Keratinocyte (primary cell): ENCODE results near the gene SEC16B. TPM values are rescaled to one million over a fixed set of nuclear protein-coding genes. Genes with fewer than 3 reads are reported as not detected.

Experiments
- DNase-seq: peaks from one replicate; pipeline ENCODE4 v3.0.0-alpha.2; 2011; ENCODE audit warnings: low read depth, missing footprints, low spot score
- FAIRE-seq: peaks from 2 replicates; lab custom pipeline; 2011; peaks lifted over from hg19 to GRCh38; lab: Jason Lieb, UNC
- H2AFZ ChIP-seq: 2 replicates; pipeline ENCODE4 v1.6.0; 2012; ENCODE audit warnings: low read length, control low read depth, inconsistent platforms; ENCODE audit not compliant: control insufficient read depth
- H3K27ac ChIP-seq: 2 replicates; pipeline ENCODE4 v1.5.1; 2011; ENCODE audit warnings: low read length; ENCODE audit not compliant: control insufficient read depth, insufficient read depth
- H3K27me3 ChIP-seq: 3 replicates; pipeline ENCODE4 v1.6.0; 2011; ENCODE audit warnings: low read length; ENCODE audit not compliant: control insufficient read depth, insufficient read depth; ENCODE audit errors: extremely low read depth
- H3K36me3 ChIP-seq, 2 experiments: 2 replicates in 1 of 2; 3 replicates in 1 of 2; pipeline ENCODE4 v1.5.1; 2011; ENCODE audit warnings: low read length in 2 of 2, mild to moderate bottlenecking in 1 of 2; ENCODE audit not compliant: control insufficient read depth in 2 of 2, insufficient read depth in 2 of 2; ENCODE audit errors: extremely low read depth in 1 of 2
- H3K4me1 ChIP-seq: 3 replicates; pipeline ENCODE4 v1.5.1; 2011; ENCODE audit warnings: low read length; ENCODE audit not compliant: control insufficient read depth, insufficient read depth; ENCODE audit errors: extremely low read depth
- H3K4me2 ChIP-seq: 3 replicates; pipeline ENCODE4 v1.6.0; 2011; ENCODE audit warnings: low read depth, low read length; ENCODE audit not compliant: control insufficient read depth, insufficient read depth; ENCODE audit errors: extremely low read depth
- H3K4me3 ChIP-seq, 3 experiments: fragments of 200-600 bp in 1 of 3; sonication (generic) in 1 of 3; 2 replicates in 2 of 3; 3 replicates in 1 of 3; pipeline ENCODE4 v1.5.1; 2011 to 2016; ENCODE audit warnings: low read length in 3 of 3, mild to moderate bottlenecking in 3 of 3, control low read depth in 2 of 3, inconsistent platforms in 1 of 3, low read depth in 1 of 3, mixed read lengths in 1 of 3, mixed run types in 1 of 3, moderate library complexity in 1 of 3; ENCODE audit not compliant: control insufficient read depth in 2 of 3, insufficient read depth in 2 of 3; ENCODE audit errors: extremely low read depth in 1 of 3
- H3K79me2 ChIP-seq: 2 replicates; pipeline ENCODE4 v1.6.0; 2012; ENCODE audit warnings: low read length; ENCODE audit not compliant: control insufficient read depth, insufficient read depth
- H3K9ac ChIP-seq: 3 replicates; pipeline ENCODE4 v1.6.0; 2011; ENCODE audit warnings: low read length; ENCODE audit not compliant: control insufficient read depth, insufficient read depth; ENCODE audit errors: extremely low read depth
- H3K9me1 ChIP-seq: 3 replicates; pipeline ENCODE4 v1.6.0; 2011; ENCODE audit warnings: low read length; ENCODE audit not compliant: control insufficient read depth, insufficient read depth; ENCODE audit errors: extremely low read depth
- H3K9me3 ChIP-seq: 2 replicates; pipeline ENCODE4 v1.5.1; 2012; ENCODE audit warnings: low read depth, low read length; ENCODE audit not compliant: control insufficient read depth
- H4K20me1 ChIP-seq: 3 replicates; pipeline ENCODE4 v1.6.0; 2011; ENCODE audit warnings: low read length; ENCODE audit not compliant: control insufficient read depth, insufficient read depth; ENCODE audit errors: extremely low read depth
- CTCF ChIP-seq, 3 experiments: IDR thresholded peaks in 1 of 3; conservative IDR thresholded peaks in 1 of 3; optimal IDR thresholded peaks in 1 of 3; 2 replicates in 2 of 3; 3 replicates in 1 of 3; pipeline versions ENCODE3 to v1.5.1; 2011; ENCODE audit warnings: low read length in 3 of 3, mild to moderate bottlenecking in 3 of 3, moderate library complexity in 2 of 3, control low read depth in 1 of 3, inconsistent platforms in 1 of 3; ENCODE audit not compliant: insufficient read depth in 2 of 3; ENCODE audit errors: extremely low read depth in 1 of 3
- EZH2 ChIP-seq: IDR thresholded peaks from one replicate; pipeline ENCODE4 v1.6.1; 2012; ENCODE audit warnings: inconsistent platforms, mild to moderate bottlenecking, low read length, moderate library complexity
- dilution Hi-C: fragments of 300-500 bp; cut with MboI; formaldehyde crosslinking; loops from one replicate; pipeline ENCODE4 v1.7.0; 2020; ENCODE audit warnings: low sequenced_read_pairs; ENCODE audit not compliant: extremely low pct_ligation_motif_present
- polyA plus RNA-seq, 5 experiments: library from polyadenylated mRNA; depleted of rRNA in 3 of 5; stranded (reverse) in 3 of 5; stranded (forward) in 1 of 5; unstranded in 1 of 5; fragments of >200 nt; gene quantifications; 1 replicate in 1 of 5; 2 replicates in 3 of 5; 3 replicates in 1 of 5; pipeline versions ENCODE4 v1.2.1 to v1.2.3, GENCODE V29; 2011 to 2012; ENCODE audit warnings: missing spikeins in 2 of 5, low read depth in 1 of 5, low replicate concordance in 1 of 5

The SEC16B gene
- polyA plus RNA-seq, 1 donor (not counting 4 experiments of a cell fraction or from before 2014, with no cell fraction given), result 1.2 TPM

GRCh38 chr1:178010674-178011464, 41.0 kb upstream of the SEC16B start:
- no peak overlapping the region for H2AFZ ChIP-seq
- FAIRE-seq (peak; percentile 83), DNase-seq (no peak)
- no peak overlapping the region for H3K4me3 ChIP-seq
- H4K20me1 ChIP-seq, result no peaks in the 10 kb centered on the region
- peak overlapping the region; percentile 47 for H3K4me2 ChIP-seq
- H3K27me3 ChIP-seq, result no peaks in the 10 kb centered on the region
- TF ChIP-seq CTCF (optimal IDR thresholded peaks at IDR 0.05 in 1 of 3, IDR thresholded peaks at IDR 0.05 in 1 of 3, conservative IDR thresholded peaks at IDR 0.05 in 1 of 3; ENCODE audit: extremely low read depth in 1 of 3, insufficient read depth in 2 of 3, low read length in 3 of 3) (no peak), EZH2 (no peak)
- H3K9ac ChIP-seq, result no peak overlapping the region
- no peaks in the 10 kb centered on the region for H3K9me1 ChIP-seq
- H3K79me2 ChIP-seq, result no peaks in the 10 kb centered on the region
- peaks cover 0 to 2% of the 10 kb centered on the region in 2 experiments for H3K36me3 ChIP-seq
- dilution Hi-C loops, result no loop called here
- peak overlapping the region; percentile 0 for H3K27ac ChIP-seq
- no peaks in the 10 kb centered on the region for H3K9me3 ChIP-seq
- H3K4me1 ChIP-seq, result peaks cover 18% of the 10 kb centered on the region

GRCh38 chr1:178006043-178006442, 36.2 kb upstream of the SEC16B start:
- no peaks in the 10 kb centered on the region for H4K20me1 ChIP-seq
- H3K4me1 ChIP-seq, result peaks cover 16% of the 10 kb centered on the region
- dilution Hi-C loops, result no loop called here
- no peak overlapping the region for H2AFZ ChIP-seq
- H3K27me3 ChIP-seq, result no peaks in the 10 kb centered on the region
- peak; percentile 64 for FAIRE-seq
- H3K27ac ChIP-seq, result no peak overlapping the region
- no peak overlapping the region for H3K4me2 ChIP-seq
- DNase-seq, result no peak
- H3K9me1 ChIP-seq, result no peaks in the 10 kb centered on the region
- no peaks in the 10 kb centered on the region for H3K79me2 ChIP-seq
- H3K9me3 ChIP-seq, result no peaks in the 10 kb centered on the region
- TF ChIP-seq EZH2 (no peak), CTCF (optimal IDR thresholded peaks at IDR 0.05 in 1 of 3, IDR thresholded peaks at IDR 0.05 in 1 of 3, conservative IDR thresholded peaks at IDR 0.05 in 1 of 3; ENCODE audit: extremely low read depth in 1 of 3, insufficient read depth in 2 of 3, low read length in 3 of 3) (no peak)
- peaks cover 0 to 2% of the 10 kb centered on the region in 2 experiments for H3K36me3 ChIP-seq
- no peak overlapping the region for H3K9ac ChIP-seq
- H3K4me3 ChIP-seq, result no peak overlapping the region
